GM18951 (cell line): ENCODE results near the gene PCBP3.
"Not testable (repeated sequence)": the region's sequence is repeated elsewhere in the genome, so short reads cannot be mapped to it uniquely, and the experiment has no call there.

ENCODE experiments used
- POLR2A ChIP-seq: IDR thresholded peaks from 4 replicates; pipeline ENCODE4 v1.6.1; 2011; ENCODE audit warnings: mild to moderate bottlenecking; ENCODE audit not compliant: insufficient read length, insufficient read depth; ENCODE audit errors: extremely low read depth
- in situ Hi-C: fragments of 300-500 bp; cut with MboI; formaldehyde crosslinking; loops from one replicate; pipeline ENCODE4 v1.12.0; 2022; ENCODE audit warnings: low sequenced_read_pairs, mixed read lengths, inconsistent platforms; ENCODE audit not compliant: unreplicated experiment

Gene PCBP3

DNA sequence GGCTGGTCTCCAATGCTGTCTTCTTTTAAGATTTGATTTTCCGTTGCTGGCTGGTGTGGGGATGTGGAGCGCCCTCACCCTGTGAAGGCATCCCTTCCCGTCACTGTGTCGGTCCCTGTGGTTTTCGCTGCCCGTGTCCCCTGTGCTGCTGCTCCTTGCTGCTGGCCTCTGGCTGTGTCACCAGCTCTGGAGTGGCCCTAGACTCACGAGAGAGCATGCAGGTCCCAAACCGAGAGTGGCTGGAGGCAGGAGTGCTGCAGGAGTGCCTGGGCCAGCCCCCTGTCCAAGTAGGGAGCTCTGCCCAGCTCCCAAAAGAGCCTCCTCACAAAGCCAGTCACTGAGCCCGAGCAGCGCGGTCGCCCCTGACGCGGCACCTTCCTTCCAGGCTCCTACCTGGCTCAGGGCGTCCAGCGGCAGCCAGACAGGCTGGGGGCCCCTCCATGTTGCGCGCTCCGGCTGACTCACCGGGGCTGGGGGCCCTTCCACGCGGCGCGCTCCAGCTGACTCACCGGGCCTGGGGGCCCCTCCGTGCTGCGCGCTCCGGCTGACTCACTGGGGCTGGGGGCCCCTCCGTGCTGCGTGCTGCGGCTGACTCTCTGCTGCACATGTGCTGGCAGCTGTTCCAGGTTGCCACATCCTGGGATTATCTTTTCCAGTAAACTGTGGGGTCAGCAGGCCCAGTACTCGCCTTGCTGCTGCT, 231.3 kb downstream of the PCBP3 start:
- in situ Hi-C loops = no loop called here
- no peak for TF ChIP-seq POLR2A

DNA sequence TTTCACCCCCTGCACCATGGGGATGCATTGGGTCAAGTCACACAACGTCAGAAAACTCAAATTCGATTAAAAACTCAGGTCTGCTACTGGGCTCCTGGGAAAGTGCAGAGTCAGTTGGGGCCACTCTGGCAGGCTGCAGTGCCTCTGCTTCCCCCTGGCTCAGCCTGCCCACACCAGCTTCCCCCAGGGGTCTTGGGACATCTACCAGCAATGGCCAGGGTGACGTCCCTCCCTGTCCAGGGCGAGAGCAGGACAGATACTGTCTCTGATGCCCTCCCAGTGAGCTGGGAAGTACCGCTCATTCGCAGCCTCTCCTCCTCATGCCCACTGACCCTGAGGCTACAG, 231.9 kb downstream of the PCBP3 start:
- in situ Hi-C loops = no loop called here
- no peak for TF ChIP-seq POLR2A

DNA sequence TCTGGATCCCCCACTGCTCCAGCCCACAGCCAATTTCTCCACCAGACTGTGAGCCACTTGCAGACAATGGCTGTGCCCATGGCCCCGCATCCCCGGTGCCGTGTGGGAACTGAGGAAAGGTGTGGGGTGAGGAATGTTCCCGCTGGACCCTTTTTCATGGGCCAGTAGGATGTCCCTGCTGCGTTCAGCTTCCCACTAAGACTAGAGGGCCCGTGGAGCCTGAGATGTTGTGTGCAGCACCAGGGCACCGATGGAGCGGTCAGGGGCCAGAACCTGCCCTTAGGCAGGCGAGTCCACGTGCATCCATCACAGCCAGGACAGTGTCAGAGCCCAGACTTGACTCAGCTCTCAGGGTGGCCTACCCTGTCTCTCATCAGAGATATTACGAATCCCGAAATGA, 232.4 kb downstream of the PCBP3 start:
- in situ Hi-C loops = no loop called here
- TF ChIP-seq POLR2A = no peak

GRCh38 chr21:45876381-45877170, 233.1 kb downstream of the PCBP3 start:
- no peak for TF ChIP-seq POLR2A

DNA sequence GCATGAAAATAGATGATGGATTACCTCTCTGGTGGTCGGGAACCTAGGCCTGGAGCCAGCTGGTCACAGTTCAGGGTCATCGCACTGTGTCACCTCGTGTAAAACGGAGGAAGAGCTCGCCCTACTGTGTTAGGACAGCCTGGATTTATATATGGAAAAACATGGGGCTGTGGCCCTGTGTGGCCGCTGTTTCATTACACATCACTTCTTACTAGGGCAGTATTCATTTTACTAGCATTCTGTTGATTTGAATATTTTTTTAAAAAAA, 233.6 kb downstream of the PCBP3 start:
- TF ChIP-seq POLR2A = no peak
- in situ Hi-C loops = no loop called here

More at GRCh38 chr21:45876381-45877170, 233.1 kb downstream of the PCBP3 start:
- in situ Hi-C loops = no loop called here

- no peak for TF ChIP-seq POLR2A
- in situ Hi-C loops = no loop called here
Observed at GRCh38 chr21:45877821-45878469, 234.4 kb downstream of the PCBP3 start.

GRCh38 chr21:45880097-45881068, 236.9 kb downstream of the PCBP3 start:
- no peak for TF ChIP-seq POLR2A
- in situ Hi-C loops = no loop called here

- in situ Hi-C loops = no loop called here
- no peak for TF ChIP-seq POLR2A
Observed at GRCh38 chr21:45882645-45883044, 239.1 kb downstream of the PCBP3 start.

DNA sequence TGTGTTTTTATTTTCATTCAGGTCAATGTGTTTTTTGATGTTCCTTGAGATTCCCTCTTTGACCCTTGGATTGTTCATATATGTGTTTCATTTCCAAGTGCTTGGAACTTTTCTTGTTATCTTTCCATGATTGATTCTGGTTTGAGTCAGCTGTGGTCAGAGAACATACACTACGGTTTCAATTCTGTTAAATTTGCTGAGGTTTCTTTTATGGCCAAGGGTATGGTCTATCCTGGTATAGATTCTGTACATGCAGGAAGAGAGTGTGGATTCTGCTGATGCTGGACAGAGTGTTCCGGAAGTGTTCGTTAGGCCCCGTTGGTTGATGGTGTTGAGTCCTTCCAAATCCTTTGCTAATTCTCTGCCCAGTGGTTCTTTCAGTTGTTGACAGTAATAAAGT, 239.6 kb downstream of the PCBP3 start:
- in situ Hi-C loops = no loop called here

DNA sequence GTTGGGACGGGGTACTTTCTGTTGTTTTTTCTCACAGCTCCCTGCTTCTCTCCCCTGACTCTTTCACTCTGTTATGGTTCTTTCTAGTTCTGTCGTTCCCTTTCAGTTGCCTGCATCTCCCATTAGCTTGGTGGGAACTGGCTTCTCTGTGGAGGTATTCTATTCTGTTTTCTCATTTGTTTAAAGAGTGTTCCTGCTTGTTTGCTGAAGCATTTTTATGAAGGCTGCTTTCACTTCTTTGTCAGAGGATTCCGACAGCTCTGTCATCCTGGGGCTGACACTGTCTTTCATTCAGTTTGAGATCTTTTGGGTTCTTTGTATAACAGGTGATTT, 242.0 kb downstream of the PCBP3 start:
- in situ Hi-C loops = no loop called here
- no peak for TF ChIP-seq POLR2A

More for the DNA sequence above, 239.6 kb downstream of the PCBP3 start:
- TF ChIP-seq POLR2A = no peak

DNA sequence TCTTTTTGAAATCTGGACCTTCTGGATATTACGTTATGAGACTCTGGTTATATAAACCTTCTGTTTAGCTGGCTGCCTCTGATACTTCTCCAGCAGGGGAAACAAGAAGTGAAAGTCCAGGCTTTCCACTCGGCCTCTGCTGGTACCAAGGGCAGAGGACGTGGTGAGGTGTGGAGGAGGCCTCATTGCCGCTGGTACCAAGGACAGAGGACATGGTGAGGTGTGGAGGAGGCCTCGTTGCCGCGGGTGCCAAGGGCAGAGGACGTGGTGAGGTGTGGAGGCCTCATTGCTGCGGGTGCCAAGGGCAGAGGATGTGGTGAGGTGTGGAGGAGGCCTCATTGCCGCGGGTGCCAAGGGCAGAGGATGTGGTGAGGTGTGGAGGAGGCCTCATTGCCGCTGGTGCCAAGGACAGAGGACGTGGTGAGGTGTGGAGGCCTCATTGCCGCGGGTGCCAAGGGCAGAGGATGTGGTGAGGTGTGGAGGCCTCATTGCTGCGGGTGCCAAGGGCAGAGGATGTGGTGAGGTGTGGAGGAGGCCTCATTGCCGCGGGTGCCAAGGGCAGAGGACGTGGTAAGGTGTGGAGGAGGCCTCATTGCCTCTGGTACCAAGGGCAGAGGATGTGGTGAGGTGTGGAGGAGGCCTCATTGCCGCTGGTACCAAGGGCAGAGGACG, 242.5 kb downstream of the PCBP3 start:
- in situ Hi-C loops = not testable (repeated sequence)

GRCh38 chr21:45886610-45887026, 243.1 kb downstream of the PCBP3 start:
- no peak for TF ChIP-seq POLR2A
- in situ Hi-C loops = no loop called here
